Right ventricle myocardium superior (tissue), 1 donor: Measurements from ENCODE around the gene SPI1. TPM values are rescaled to one million over a fixed set of nuclear protein-coding genes. Genes with fewer than 3 reads are reported as not detected.
A peak's percentile ranks its signal among the peaks of the same experiment; 100 is the strongest.

Source experiments
- ATAC-seq: fragments of 200-7000 bp; cut with Tn5 transposase; one replicate; pipeline ENCODE4 v1.9.1; 2020; ENCODE audit warnings: mild to moderate bottlenecking; ENCODE audit not compliant: poor library complexity
- DNase-seq: peaks from one replicate; pipeline ENCODE4 v3.0.0-alpha.2; 2020
- intact Hi-C: fragments of 100-400 bp; cut with DNase I; formaldehyde crosslinking; loops from one replicate; pipeline ENCODE4 v1.11.2; 2022
- long read RNA-seq: library from polyadenylated mRNA; unstranded; transcript quantifications from one replicate; pipeline ENCODE4 v2.0.0, GENCODE V29; 2021
- total RNA-seq: library from RNA; stranded (reverse); fragmentation: NEBNext Ultra II Directional; extraction: Animal tissue kit (Norgen Biotek cat#: 25700); gene quantifications from one replicate; pipeline ENCODE4 v1.2.1, GENCODE V29; 2021
- donor health status: DM: no; HTN: yes; CAD: no; lungs with severe emphysema.

Gene SPI1
- total RNA-seq: 11.1 TPM
- long read RNA-seq, partial matches to known transcripts: 1 of 5 reads
- long read RNA-seq, other reads (novel, unspliced or antisense): 2 of 5 reads

GRCh38 chr11:47378010-47378835, at the start of gene SPI1:
TSS of gene SPI1 (minus strand) at chr11:47378547. CDS start at chr11:47378353, 194 bp downstream.
- peak; percentile 84 for DNase-seq
- ATAC-seq: peak; percentile 54
- intact Hi-C loops: loop anchor here (5.0 to 10.0 kb wide), 2 partner anchors 74 to 477 kb away; no protein-coding TSS in a partner anchor

DNA sequence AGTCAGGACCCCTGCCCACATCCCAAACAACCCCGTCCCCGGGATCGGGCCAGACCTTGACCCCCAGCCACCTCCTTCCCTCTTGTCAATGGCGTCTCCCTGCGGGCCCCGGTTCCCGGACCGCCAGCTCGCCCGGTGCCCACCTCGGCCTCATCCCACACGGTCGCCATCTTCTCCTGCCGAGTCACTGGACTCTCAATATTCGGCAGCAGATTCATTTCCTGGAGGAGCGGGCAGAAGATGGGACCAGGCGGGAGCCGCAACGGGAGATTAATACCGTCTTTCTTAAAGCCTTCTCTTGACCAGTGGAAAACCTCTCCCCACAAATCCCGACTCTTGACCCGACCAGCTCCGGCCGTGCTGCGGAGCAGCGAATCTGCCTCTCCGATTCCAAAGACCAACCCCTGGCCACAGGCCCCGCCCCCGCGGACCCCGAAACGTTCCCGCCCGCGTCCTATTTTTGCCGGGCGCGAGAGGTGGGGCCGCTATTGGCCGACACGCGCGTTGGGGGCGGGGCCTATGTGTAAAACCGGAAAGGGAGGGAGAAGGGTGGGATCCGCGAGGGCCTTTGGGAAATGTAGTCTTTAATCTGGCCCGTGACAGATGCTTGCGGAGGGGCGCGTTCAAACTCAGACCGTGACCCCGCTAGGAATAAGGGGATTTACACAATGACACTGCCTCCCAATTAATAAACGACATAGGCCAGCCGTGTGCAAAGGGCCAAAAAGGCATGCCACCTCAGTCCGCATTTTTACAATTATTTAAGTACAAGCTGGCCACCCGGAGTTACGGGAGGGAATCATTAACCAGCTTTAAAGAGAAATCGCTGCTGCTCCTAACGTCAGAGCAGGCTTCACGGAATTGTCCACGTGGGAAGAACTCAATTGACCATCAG, 48.0 kb upstream of the SPI1 start, which contains the start of gene PSMC3:
Gene PSMC3 (minus strand): TSS at position 378 of the 895 bp plus-strand sequence. CDS start 160 bp downstream, at position 218.
- ATAC-seq (peak; percentile 99), DNase-seq (peak; percentile 99)
- intact Hi-C loops: no loop called here

- intact Hi-C loops: no loop called here
- no peak for ATAC-seq
- DNase-seq: no peak
Observed at GRCh38 chr11:47425611-47426010, 47.3 kb upstream of the SPI1 start.

DNA sequence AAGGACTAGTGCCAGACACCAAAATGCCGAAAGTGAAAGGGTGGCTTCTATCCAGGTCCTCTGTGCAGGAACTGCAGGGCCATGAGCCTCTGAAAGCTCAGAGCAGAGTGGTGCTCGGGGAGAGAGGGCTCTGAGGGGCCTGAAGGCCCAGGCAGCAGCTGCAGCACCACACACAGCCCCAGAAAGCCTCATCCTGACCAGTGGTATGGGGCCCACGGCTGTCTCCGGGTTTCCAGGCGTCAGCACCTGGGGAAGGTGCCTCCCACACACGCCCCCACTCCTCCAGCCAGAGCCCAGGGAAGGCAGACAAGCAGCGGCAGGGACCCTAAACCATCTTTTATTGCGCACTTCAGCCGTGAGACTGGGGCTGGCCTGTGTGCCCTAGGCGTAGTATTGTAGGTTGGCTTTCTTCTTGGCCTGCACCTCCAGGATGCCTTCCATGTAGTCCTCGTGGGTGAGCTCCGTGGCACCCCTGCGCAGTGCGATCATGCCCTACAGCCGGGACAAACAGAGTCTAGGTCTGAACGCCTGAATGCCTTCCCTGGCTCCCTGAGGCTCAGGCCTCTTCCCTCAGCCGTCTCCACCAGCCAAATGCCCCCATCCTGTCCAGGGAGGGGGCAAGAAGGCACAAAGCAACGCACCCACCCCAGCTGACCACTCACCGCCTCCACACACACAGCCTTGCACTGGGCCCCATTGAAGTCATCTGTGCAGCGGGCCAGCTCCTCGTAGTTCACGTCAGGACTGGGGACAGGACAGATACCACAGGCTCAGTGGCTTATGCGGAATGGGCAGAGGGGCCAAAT, 40.3 kb upstream of the SPI1 start:
- intact Hi-C loops: no loop called here
- DNase-seq (no peak), ATAC-seq (no peak)

GRCh38 chr11:47417712-47418111, 39.4 kb upstream of the SPI1 start:
- no peak for ATAC-seq
- intact Hi-C loops: no loop called here

DNA sequence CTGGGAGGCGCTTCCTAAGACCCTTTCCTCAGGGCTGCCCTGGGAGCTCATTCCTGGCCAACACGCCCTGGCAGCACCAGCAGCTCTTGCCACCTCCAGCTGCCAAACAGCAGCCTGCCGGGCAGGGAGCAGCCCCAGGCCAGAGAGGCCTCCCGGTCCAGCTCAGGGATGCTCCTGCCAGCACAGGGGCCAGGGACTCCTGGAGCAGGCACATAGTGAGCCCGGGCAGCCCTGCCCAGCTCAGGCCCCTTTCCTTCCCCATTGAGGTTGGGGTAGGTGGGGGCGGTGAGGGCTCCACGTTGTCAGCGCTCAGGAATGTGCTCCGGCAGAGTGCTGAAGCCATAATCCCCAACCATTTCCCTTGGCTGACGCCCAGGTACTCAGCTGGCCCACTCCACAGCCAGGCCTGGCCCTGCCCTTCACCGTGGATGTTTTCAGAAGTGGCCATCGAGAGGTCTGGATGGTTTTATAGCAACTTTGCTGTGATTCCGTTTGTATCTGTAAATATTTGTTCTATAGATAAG, 37.7 kb upstream of the SPI1 start:
- intact Hi-C loops: no loop called here

More at GRCh38 chr11:47417712-47418111, 39.4 kb upstream of the SPI1 start:
- DNase-seq: no peak

GRCh38 chr11:47415091-47415854, 36.9 kb upstream of the SPI1 start:
- intact Hi-C loops: no loop called here
- peak; percentile 4 for ATAC-seq
- no peak for DNase-seq

More for the DNA sequence above, 37.7 kb upstream of the SPI1 start:
- peak; percentile 87 for ATAC-seq
- peak; percentile 89 for DNase-seq

DNA sequence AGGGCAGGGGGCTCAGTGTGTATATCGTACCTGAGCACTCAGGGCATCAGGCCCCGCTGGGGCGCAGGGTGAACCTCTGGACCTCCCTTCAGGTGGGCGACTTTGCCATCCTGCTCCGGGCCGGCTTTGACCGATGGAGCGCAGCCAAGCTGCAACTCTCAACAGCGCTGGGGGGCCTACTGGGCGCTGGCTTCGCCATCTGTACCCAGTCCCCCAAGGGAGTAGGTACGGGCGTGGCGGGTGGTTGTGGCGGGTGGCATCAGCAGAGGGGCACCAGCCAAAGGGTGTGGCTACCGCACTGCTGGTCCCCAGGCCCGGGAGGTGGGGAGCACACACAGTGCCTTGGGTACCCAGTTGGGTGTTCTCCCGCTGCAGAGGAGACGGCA, 36.3 kb upstream of the SPI1 start:
- ATAC-seq: no peak

GRCh38 chr11:47413908-47414684, 35.7 kb upstream of the SPI1 start:
- intact Hi-C loops: no loop called here
- ATAC-seq: no peak
- no peak for DNase-seq

More for the DNA sequence above, 36.3 kb upstream of the SPI1 start:
- intact Hi-C loops: no loop called here
- no peak for DNase-seq

- no peak for DNase-seq
- ATAC-seq: no peak
Observed at GRCh38 chr11:47413351-47413750, 35.0 kb upstream of the SPI1 start.

GRCh38 chr11:47411884-47412746, 33.8 kb upstream of the SPI1 start:
- ATAC-seq: no peak
- no peak for DNase-seq
- intact Hi-C loops: no loop called here

More at GRCh38 chr11:47413351-47413750, 35.0 kb upstream of the SPI1 start:
- intact Hi-C loops: no loop called here

DNA sequence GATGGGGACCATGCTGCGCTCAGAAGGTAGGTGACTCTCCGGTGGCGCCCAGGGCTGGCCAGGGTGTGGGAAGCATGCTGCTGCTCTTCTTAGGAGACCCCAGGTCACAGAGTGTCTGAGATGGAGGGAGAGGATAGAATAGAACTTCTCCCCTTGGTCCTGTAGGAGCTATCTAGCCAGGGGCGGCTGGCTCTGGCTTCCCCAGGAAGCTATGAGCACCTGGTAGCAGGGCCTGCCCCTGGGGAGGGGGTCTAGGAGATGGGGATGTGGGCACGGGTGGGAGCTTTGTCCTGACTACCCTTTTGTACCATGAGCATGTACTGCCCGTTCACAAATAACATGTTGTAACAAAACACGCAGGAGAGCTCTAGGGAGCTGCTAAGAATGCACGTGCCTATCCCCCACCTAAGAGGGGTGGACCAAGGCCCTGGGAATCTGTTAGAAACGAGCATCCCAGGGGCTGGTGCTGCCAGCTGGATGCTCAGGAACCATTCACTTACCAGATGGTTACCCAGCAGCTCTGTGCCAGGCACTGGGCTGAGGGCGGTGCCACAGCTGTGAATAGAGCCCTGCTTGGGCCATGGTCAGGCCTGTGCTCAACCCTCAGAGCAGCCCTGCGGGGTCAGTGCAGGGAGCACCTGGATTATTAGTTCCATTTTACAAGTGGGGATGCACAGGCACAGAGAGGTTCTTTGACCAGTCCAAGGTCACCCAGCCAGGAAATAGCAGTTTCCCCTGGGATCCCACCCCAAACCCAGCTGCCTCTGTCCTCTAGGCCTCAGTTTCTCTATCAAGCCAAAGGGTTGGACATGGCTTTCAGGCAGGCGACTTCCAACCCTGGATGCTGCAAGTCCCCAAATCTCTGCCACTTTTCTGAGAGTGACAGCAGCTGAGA, 32.3 kb upstream of the SPI1 start:
- intact Hi-C loops: no loop called here
- no peak for DNase-seq

DNA sequence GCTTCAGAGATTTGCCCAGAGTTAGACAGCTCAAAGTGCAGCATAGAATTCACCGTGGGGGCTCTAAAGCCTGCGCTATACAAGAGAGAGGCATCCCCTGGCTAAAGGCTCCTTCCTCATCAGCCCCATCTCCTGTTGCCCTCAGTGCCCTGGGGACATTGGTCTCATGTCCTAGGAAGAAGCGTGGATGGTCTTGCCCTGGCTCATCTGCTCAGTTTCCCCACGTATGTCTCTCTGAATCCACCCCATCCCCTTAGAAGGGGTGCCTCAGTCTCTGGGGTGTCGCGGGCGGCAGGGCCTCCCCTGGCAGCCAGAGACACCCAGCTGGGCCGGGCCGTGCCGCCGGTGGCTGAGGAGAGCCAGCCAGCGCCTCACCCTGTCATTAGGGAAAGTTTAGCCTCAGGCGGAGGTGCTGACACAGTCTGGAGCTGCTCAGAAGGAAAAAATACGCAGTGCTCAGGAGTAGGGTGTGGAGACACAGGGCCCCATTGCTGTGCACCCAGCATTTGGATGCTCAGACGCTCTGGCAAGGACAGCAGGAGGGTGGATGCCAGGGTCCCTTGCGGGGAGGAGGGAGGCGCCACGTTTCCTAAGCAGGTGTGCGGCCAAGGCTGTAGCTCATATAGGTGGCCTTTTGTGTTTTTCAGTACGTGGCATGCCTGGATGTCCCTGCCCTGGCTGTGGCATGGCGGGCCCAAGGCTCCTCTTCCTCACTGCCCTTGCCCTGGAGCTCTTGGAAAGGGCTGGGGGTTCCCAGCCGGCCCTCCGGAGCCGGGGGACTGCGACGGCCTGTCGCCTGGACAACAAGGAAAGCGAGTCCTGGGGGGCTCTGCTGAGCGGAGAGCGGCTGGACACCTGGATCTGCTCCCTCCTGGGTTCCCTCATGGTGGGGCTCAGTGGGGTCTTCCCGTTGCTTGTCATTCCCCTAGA, 31.4 kb upstream of the SPI1 start:
- ATAC-seq (no peak), DNase-seq (no peak)
- intact Hi-C loops: no loop called here

More for the DNA sequence above, 32.3 kb upstream of the SPI1 start:
- no peak for ATAC-seq
